GM12878 (cell line): Measurements from ENCODE around the gene ACTR5. TPM values are rescaled to one million over a fixed set of nuclear protein-coding genes. Genes with fewer than 3 reads are reported as not detected.

Experiments used
- ATAC-seq: fragments of 200-7000 bp; cut with Tn5 transposase; 3 replicates; pipeline ENCODE4 v1.9.1; 2020; ENCODE audit warnings: mild to moderate bottlenecking, moderate library complexity
- BruUV-seq: library from RNA; stranded (reverse); fragments of 400-500 nt; replicated peaks from 2 replicates; lab custom pipeline; 2021; lab: Mats Ljungman, UMichigan
- CTCF ChIA-PET: fragments of 300-600 bp; sonication (Branson Sonifier 250); formaldehyde crosslinking; extraction: SDS; loops from one replicate; lab custom pipeline; 2021; ENCODE audit warnings: inconsistent platforms; lab: Yijun Ruan, JAX
- POLR2A ChIA-PET: fragments of 350-600 bp; formaldehyde crosslinking; extraction: SDS; loops from one replicate; lab custom pipeline; 2021; ENCODE audit warnings: inconsistent platforms; lab: Charles Lee
- RAD21 ChIA-PET: fragments of 300-600 bp; sonication (Branson Sonifier 250); formaldehyde crosslinking; loops from one replicate; lab custom pipeline; 2023; ENCODE audit warnings: antibody characterized with exemption; ENCODE audit not compliant: unreplicated experiment; lab: Charles Lee
- SMC1A ChIA-PET: fragments of 300-600 bp; sonication (Branson Sonifier 250); formaldehyde crosslinking; loops from one replicate; lab custom pipeline; 2023; ENCODE audit not compliant: unreplicated experiment, uncharacterized antibody; lab: Charles Lee
- DNase-seq: peaks from one replicate; pipeline ENCODE4 v3.0.0-alpha.2; 2011; ENCODE audit warnings: low read depth, low spot score
- FAIRE-seq: peaks from 3 replicates; lab custom pipeline; 2011; peaks lifted over from hg19 to GRCh38; lab: Jason Lieb, UNC
- H2AFZ ChIP-seq: 2 replicates; pipeline ENCODE4 v1.6.0; 2011; ENCODE audit warnings: low read depth, low read length, control low read depth; ENCODE audit not compliant: control insufficient read depth
- H3K27ac ChIP-seq: 2 replicates; pipeline ENCODE4 v1.5.1; 2011; ENCODE audit warnings: control low read depth; ENCODE audit not compliant: control insufficient read depth, insufficient read depth
- H3K27me3 ChIP-seq, 2 experiments: replicated peaks in 1 of 2; 2 replicates each; pipeline versions ENCODE4 v1.6.0 to v1.6.1; 2011; ENCODE audit warnings: low read length in 1 of 2; ENCODE audit not compliant: control insufficient read depth in 2 of 2, insufficient read depth in 2 of 2
- H3K36me3 ChIP-seq, 2 experiments: 2 replicates each; pipeline ENCODE4 v1.5.1; 2011; ENCODE audit warnings: low read length in 1 of 2; ENCODE audit not compliant: control insufficient read depth in 2 of 2, insufficient read depth in 2 of 2
- H3K4me1 ChIP-seq: 2 replicates; pipeline ENCODE4 v1.6.1; 2011; ENCODE audit warnings: mild to moderate bottlenecking, low read length, moderate library complexity, mixed read lengths; ENCODE audit not compliant: control insufficient read depth, insufficient read depth
- H3K4me2 ChIP-seq: 2 replicates; pipeline ENCODE4 v1.6.0; 2011; ENCODE audit warnings: control low read depth; ENCODE audit not compliant: control insufficient read depth, insufficient read depth
- H3K4me3 ChIP-seq: fragments of 200-600 bp; sonication (generic); 2 replicates; pipeline ENCODE4 v1.5.1; 2016
- H3K79me2 ChIP-seq: 2 replicates; pipeline ENCODE4 v1.6.0; 2011; ENCODE audit warnings: low read length; ENCODE audit not compliant: control insufficient read depth, insufficient read depth
- H3K9ac ChIP-seq: 2 replicates; pipeline ENCODE4 v1.8.0; 2011; ENCODE audit warnings: low read length, control low read depth, mixed read lengths; ENCODE audit not compliant: control insufficient read depth, insufficient read depth
- H3K9me3 ChIP-seq: replicated peaks from 3 replicates; pipeline ENCODE4 v1.5.1; 2011; ENCODE audit warnings: mild to moderate bottlenecking, low read length; ENCODE audit not compliant: control insufficient read depth, insufficient read depth
- H4K20me1 ChIP-seq: 2 replicates; pipeline ENCODE4 v1.6.0; 2011; ENCODE audit not compliant: control insufficient read depth, insufficient read depth
- CHD2 ChIP-seq: IDR thresholded peaks from 2 replicates; pipeline ENCODE4 v1.6.1; 2011; ENCODE audit warnings: low read depth, low read length, improper control_type of control experiment, borderline replicate concordance
- ETV6 ChIP-seq, 2 experiments: fragments of 450-650 bp in 1 of 2; IDR thresholded peaks in 1 of 2; conservative IDR thresholded peaks in 1 of 2; 2 replicates each; pipeline ENCODE4 v1.6.1; 2014; ENCODE audit warnings: antibody characterized with exemption in 1 of 2, borderline replicate concordance in 1 of 2, low read depth in 1 of 2, mild to moderate bottlenecking in 1 of 2, moderate library complexity in 1 of 2
- FOS ChIP-seq: IDR thresholded peaks from 3 replicates; pipeline ENCODE4 v1.6.1; 2011; ENCODE audit warnings: borderline replicate concordance; ENCODE audit not compliant: insufficient read length; ENCODE audit errors: extremely low read depth
- KDM1A ChIP-seq: fragments of 200-600 bp; sonication (generic); IDR thresholded peaks from 2 replicates; pipeline ENCODE4 v1.6.1; 2016; ENCODE audit warnings: borderline replicate concordance
- MEF2B ChIP-seq: fragments of 450-650 bp; IDR thresholded peaks from 2 replicates; pipeline ENCODE4 v1.6.1; 2018; ENCODE audit warnings: mild to moderate bottlenecking, moderate library complexity; ENCODE audit not compliant: partially characterized antibody, poor library complexity, severe bottlenecking
- NR2C1 ChIP-seq: fragments of 450-650 bp; IDR thresholded peaks from 2 replicates; pipeline ENCODE4 v1.6.1; 2017; ENCODE audit warnings: antibody characterized with exemption, mild to moderate bottlenecking, moderate library complexity
- NR2C2 ChIP-seq: IDR thresholded peaks from 2 replicates; pipeline ENCODE4 v1.6.1; 2011; ENCODE audit warnings: borderline replicate concordance, low read depth; ENCODE audit not compliant: control insufficient read depth, insufficient read length
- PML ChIP-seq: IDR thresholded peaks from 2 replicates; pipeline ENCODE4 v1.6.1; 2012; ENCODE audit warnings: low read length, inconsistent platforms
- RAD51 ChIP-seq: fragments of 450-650 bp; IDR thresholded peaks from 2 replicates; pipeline ENCODE4 v1.6.1; 2016; ENCODE audit warnings: moderate library complexity, mild to moderate bottlenecking, inconsistent platforms
- RFX5 ChIP-seq: IDR thresholded peaks from 2 replicates; pipeline ENCODE4 v1.6.1; 2011; ENCODE audit warnings: low read depth, low read length, improper control_type of control experiment
- SMC3 ChIP-seq: IDR thresholded peaks from 2 replicates; pipeline ENCODE4 v1.6.1; 2011; ENCODE audit warnings: low read length, improper control_type of control experiment, borderline replicate concordance
- SUZ12 ChIP-seq: fragments of 200-600 bp; sonication (generic); IDR thresholded peaks from one replicate; pipeline ENCODE4 v1.6.1; 2018; ENCODE audit warnings: antibody characterized with exemption, mild to moderate bottlenecking; ENCODE audit not compliant: unreplicated experiment
- YY1 ChIP-seq: IDR thresholded peaks from 2 replicates; pipeline ENCODE4 v1.6.1; 2011; ENCODE audit warnings: low read depth, mild to moderate bottlenecking, low read length
- ZNF274 ChIP-seq: IDR thresholded peaks from one replicate; pipeline ENCODE4 v1.8.0; 2011; ENCODE audit not compliant: insufficient read length, insufficient read depth
- ZNF384 ChIP-seq: IDR thresholded peaks from 2 replicates; pipeline ENCODE4 v1.6.1; 2012; ENCODE audit warnings: low read depth, mild to moderate bottlenecking, low read length, improper control_type of control experiment, borderline replicate concordance
- WGBS: methylation state at CpG from one replicate; pipeline ENCODE4 v1.1.6; 2016; ENCODE audit warnings: low lambda C conversion rate; ENCODE audit not compliant: insufficient replicate concordance, insufficient coverage; ENCODE audit errors: missing lambda C conversion rate; 5-methylcytosine and 5-hydroxymethylcytosine counted together
- in situ Hi-C: fragments of 300-500 bp; cut with MboI; formaldehyde crosslinking; loops from 9 replicates; pipeline ENCODE4 v1.14.3; 2018; ENCODE audit warnings: mixed read lengths
- intact Hi-C: fragments of 100-400 bp; cut with micrococcal nuclease; formaldehyde crosslinking; loops from one replicate; pipeline ENCODE4 v1.14.2; 2022; ENCODE audit not compliant: unreplicated experiment
- polyA plus RNA-seq, 11 experiments: library from polyadenylated mRNA; depleted of rRNA in 4 of 11; unstranded in 6 of 11; stranded (reverse) in 5 of 11; fragments of >200 nt; fragmentation: Nextera tagmentation in 4 of 11; fragmentation: Illumina TruSeq in 1 of 11; extraction: Ambion mirVana in 4 of 11; extraction: Trizol in 1 of 11; gene quantifications; 1 replicate in 1 of 11; 2 replicates in 10 of 11; pipeline versions ENCODE4 v1.2.1 to v1.2.3, GENCODE V29; 2011 to 2016; ENCODE audit warnings: inconsistent platforms in 2 of 11, missing spikeins in 2 of 11, low read depth in 1 of 11
- total RNA-seq, 4 experiments: library from RNA; depleted of rRNA in 3 of 4; stranded (reverse); fragments of >200 nt in 3 of 4; fragmentation: Illumina TruSeq in 1 of 4; extraction: Trizol in 1 of 4; gene quantifications; 2 replicates each; pipeline versions ENCODE4 v1.2.1 to v1.2.3, GENCODE V29; 2013 to 2021
- TF ChIP-seq, protein P1 (sequence below): IDR thresholded peaks from 2 replicates; pipeline ENCODE4 v1.6.1; 2012; ENCODE audit warnings: mild to moderate bottlenecking, low read depth, low read length
- TF ChIP-seq, protein P2 (sequence below): fragments of 450-650 bp; IDR thresholded peaks from 2 replicates; pipeline ENCODE4 v1.6.1; 2017; ENCODE audit warnings: mild to moderate bottlenecking, low read depth, inconsistent platforms; ENCODE audit not compliant: poor library complexity, severe bottlenecking

Gene ACTR5
- total and polyA plus RNA-seq, 10 of the 15 experiments (the other 5 are each of a cell fraction or from before 2014, with no cell fraction given) = 0.52 to 14.7 (median 8.8) TPM

DNA sequence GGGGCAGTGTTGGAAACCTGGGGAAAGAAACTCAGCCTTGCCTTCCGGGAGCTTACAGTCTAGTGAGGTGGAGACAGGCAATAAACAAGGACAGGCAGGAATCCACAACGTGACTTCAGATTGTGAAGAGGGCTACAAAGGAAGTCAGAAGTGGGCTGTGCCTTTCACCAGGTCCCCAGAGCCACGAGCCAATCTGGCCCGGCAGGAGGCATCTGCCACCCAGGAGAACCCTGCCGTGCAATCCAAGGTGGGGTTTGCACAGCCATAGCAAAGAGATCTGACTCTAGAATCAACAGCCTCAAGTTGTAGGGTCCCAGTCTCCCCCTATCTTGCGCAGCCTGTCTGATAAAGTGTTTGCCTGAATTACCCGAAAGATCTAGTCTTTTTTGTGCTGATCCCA, 18.5 kb upstream of the ACTR5 start:
- no peak overlapping the region for H2AFZ ChIP-seq
- TF ChIP-seq SUZ12 (no peak), CHD2 (no peak), MEF2B (no peak), ZNF274 (no peak), FOS (no peak), NR2C2 (no peak), SMC3 (no peak), ETV6 (conservative IDR thresholded peaks at IDR 0.05 in 1 of 2, IDR thresholded peaks at IDR 0.05 in 1 of 2; ENCODE audit: borderline replicate concordance in 1 of 2, low read depth in 1 of 2) (no peak), RFX5 (no peak), YY1 (no peak), PML (no peak), KDM1A (no peak), RAD51 (no peak), NR2C1 (no peak), ZNF384 (no peak)
- TF ChIP-seq, protein P1, sequence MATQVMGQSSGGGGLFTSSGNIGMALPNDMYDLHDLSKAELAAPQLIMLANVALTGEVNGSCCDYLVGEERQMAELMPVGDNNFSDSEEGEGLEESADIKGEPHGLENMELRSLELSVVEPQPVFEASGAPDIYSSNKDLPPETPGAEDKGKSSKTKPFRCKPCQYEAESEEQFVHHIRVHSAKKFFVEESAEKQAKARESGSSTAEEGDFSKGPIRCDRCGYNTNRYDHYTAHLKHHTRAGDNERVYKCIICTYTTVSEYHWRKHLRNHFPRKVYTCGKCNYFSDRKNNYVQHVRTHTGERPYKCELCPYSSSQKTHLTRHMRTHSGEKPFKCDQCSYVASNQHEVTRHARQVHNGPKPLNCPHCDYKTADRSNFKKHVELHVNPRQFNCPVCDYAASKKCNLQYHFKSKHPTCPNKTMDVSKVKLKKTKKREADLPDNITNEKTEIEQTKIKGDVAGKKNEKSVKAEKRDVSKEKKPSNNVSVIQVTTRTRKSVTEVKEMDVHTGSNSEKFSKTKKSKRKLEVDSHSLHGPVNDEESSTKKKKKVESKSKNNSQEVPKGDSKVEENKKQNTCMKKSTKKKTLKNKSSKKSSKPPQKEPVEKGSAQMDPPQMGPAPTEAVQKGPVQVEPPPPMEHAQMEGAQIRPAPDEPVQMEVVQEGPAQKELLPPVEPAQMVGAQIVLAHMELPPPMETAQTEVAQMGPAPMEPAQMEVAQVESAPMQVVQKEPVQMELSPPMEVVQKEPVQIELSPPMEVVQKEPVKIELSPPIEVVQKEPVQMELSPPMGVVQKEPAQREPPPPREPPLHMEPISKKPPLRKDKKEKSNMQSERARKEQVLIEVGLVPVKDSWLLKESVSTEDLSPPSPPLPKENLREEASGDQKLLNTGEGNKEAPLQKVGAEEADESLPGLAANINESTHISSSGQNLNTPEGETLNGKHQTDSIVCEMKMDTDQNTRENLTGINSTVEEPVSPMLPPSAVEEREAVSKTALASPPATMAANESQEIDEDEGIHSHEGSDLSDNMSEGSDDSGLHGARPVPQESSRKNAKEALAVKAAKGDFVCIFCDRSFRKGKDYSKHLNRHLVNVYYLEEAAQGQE = no peak
- TF ChIP-seq, protein P2, sequence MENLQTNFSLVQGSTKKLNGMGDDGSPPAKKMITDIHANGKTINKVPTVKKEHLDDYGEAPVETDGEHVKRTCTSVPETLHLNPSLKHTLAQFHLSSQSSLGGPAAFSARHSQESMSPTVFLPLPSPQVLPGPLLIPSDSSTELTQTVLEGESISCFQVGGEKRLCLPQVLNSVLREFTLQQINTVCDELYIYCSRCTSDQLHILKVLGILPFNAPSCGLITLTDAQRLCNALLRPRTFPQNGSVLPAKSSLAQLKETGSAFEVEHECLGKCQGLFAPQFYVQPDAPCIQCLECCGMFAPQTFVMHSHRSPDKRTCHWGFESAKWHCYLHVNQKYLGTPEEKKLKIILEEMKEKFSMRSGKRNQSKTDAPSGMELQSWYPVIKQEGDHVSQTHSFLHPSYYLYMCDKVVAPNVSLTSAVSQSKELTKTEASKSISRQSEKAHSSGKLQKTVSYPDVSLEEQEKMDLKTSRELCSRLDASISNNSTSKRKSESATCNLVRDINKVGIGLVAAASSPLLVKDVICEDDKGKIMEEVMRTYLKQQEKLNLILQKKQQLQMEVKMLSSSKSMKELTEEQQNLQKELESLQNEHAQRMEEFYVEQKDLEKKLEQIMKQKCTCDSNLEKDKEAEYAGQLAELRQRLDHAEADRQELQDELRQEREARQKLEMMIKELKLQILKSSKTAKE = no peak
- ATAC-seq = no peak
- CTCF ChIA-PET = interaction anchor here (0.9 to 2.1 kb wide), 4 partner anchors 21 to 163 kb away, joined by 3 to 8 read pairs (median 5); no protein-coding TSS in a partner anchor
- H3K27ac ChIP-seq = no peak overlapping the region
- DNase-seq = no peak
- no peak overlapping the region for H3K9ac ChIP-seq
- H3K27me3 ChIP-seq = peaks cover 37 to 61% of the 10 kb centered on the region in 2 experiments
- H3K9me3 ChIP-seq = peaks cover 7% of the 10 kb centered on the region; the same call in 2 of the 3 replicates
- POLR2A ChIA-PET = no interaction called here
- H4K20me1 ChIP-seq = no peaks in the 10 kb centered on the region
- 18% methylated on average over 7 of the region's 7 CpGs for WGBS
- FAIRE-seq = no peak
- no peaks in the 10 kb centered on the region for H3K36me3 ChIP-seq
- peaks cover 14% of the 10 kb centered on the region for H3K4me1 ChIP-seq
- H3K4me3 ChIP-seq = no peak overlapping the region
- RAD21 ChIA-PET = no interaction called here
- no TSS peak for BruUV-seq
- SMC1A ChIA-PET = interaction anchor here (1.0 kb wide), 1 partner anchor 22 kb away, joined by 3 read pairs; no protein-coding TSS in a partner anchor
- in situ Hi-C loops = no loop called here
- H3K79me2 ChIP-seq = no peaks in the 10 kb centered on the region
- no peak overlapping the region for H3K4me2 ChIP-seq
- intact Hi-C loops = loop anchor here (2.0 kb wide), 1 partner anchor 83 kb away; no protein-coding TSS in a partner anchor
